Glutamatergic neuron (in vitro differentiated cells): ENCODE data around the gene CCR5. TPM values are rescaled to one million over a fixed set of nuclear protein-coding genes. Genes with fewer than 3 reads are reported as not detected.

Experiments
- DNase-seq: peaks from one replicate; pipeline ENCODE4 v3.0.0; 2022
- H3K27ac Mint-ChIP-seq: one replicate; pipeline ENCODE4 v1.8.0; 2020; ENCODE audit warnings: mild to moderate bottlenecking, mixed read lengths, inconsistent platforms; ENCODE audit not compliant: unreplicated experiment
- H3K27me3 Mint-ChIP-seq: one replicate; pipeline ENCODE4 v1.8.0; 2020; ENCODE audit warnings: mild to moderate bottlenecking, moderate library complexity, mixed read lengths, inconsistent platforms; ENCODE audit not compliant: unreplicated experiment
- H3K36me3 Mint-ChIP-seq: one replicate; pipeline ENCODE4 v1.8.0; 2020; ENCODE audit warnings: mild to moderate bottlenecking, mixed read lengths, inconsistent platforms; ENCODE audit not compliant: unreplicated experiment
- H3K4me1 Mint-ChIP-seq: one replicate; pipeline ENCODE4 v1.8.0; 2020; ENCODE audit warnings: mild to moderate bottlenecking, low read depth, mixed read lengths, inconsistent platforms; ENCODE audit not compliant: unreplicated experiment
- H3K4me3 Mint-ChIP-seq: one replicate; pipeline ENCODE4 v1.8.0; 2020; ENCODE audit warnings: mild to moderate bottlenecking, mixed read lengths, inconsistent platforms; ENCODE audit not compliant: unreplicated experiment
- H3K9me3 Mint-ChIP-seq: one replicate; pipeline ENCODE4 v1.8.0; 2020; ENCODE audit warnings: mild to moderate bottlenecking, moderate library complexity, mixed read lengths, inconsistent platforms; ENCODE audit not compliant: unreplicated experiment
- CTCF ChIP-seq: fragments of 200-600 bp; sonication (generic); IDR thresholded peaks from one replicate; pipeline ENCODE4 v1.5.0; 2021; ENCODE audit not compliant: partially characterized antibody, unreplicated experiment
- total RNA-seq: library from RNA; stranded (reverse); fragmentation: NEBNext Ultra II Directional; extraction: Animal tissue kit (Norgen Biotek cat#: 25700); gene quantifications from one replicate; pipeline ENCODE4 v1.2.1, GENCODE V29; 2021; ENCODE audit not compliant: unreplicated experiment

CCR5 gene
- total RNA-seq, 1 donor from 2014 or later, result not detected

GRCh38 chr3:46378426-46378942, 7.7 kb downstream of the CCR5 start:
- Mint-ChIP-seq H3K9me3 (no peaks in the 10 kb centered on the region), H3K4me3 (no peak overlapping the region), H3K27me3 (peaks cover 3% of the 10 kb centered on the region), H3K36me3 (no peaks in the 10 kb centered on the region), H3K27ac (no peak overlapping the region), H3K4me1 (no peaks in the 10 kb centered on the region)
- peak; percentile 79 for DNase-seq
- peak; percentile 59 for TF ChIP-seq CTCF

GRCh38 chr3:46380471-46381221, 9.9 kb downstream of the CCR5 start:
- no peak for DNase-seq
- H3K9me3 Mint-ChIP-seq, result no peaks in the 10 kb centered on the region
- no peaks in the 10 kb centered on the region for H3K36me3 Mint-ChIP-seq
- H3K4me3 Mint-ChIP-seq, result no peak overlapping the region
- H3K27ac Mint-ChIP-seq, result no peak overlapping the region
- no peak for TF ChIP-seq CTCF
- no peaks in the 10 kb centered on the region for H3K4me1 Mint-ChIP-seq
- H3K27me3 Mint-ChIP-seq, result no peaks in the 10 kb centered on the region

- Mint-ChIP-seq H3K9me3 (no peaks in the 10 kb centered on the region), H3K27me3 (no peaks in the 10 kb centered on the region), H3K4me3 (no peak overlapping the region), H3K36me3 (no peaks in the 10 kb centered on the region), H3K4me1 (no peaks in the 10 kb centered on the region), H3K27ac (no peak overlapping the region)
- no peak for DNase-seq
- TF ChIP-seq CTCF, result no peak
These were observed 10.9 kb downstream of the CCR5 start for GRCh38 chr3:46381625-46382024.

- no peak for TF ChIP-seq CTCF
- H3K4me3 Mint-ChIP-seq, result no peak overlapping the region
- no peaks in the 10 kb centered on the region for H3K27me3 Mint-ChIP-seq
- H3K27ac Mint-ChIP-seq, result no peak overlapping the region
- DNase-seq, result no peak
- no peaks in the 10 kb centered on the region for H3K36me3 Mint-ChIP-seq
- no peaks in the 10 kb centered on the region for H3K4me1 Mint-ChIP-seq
- no peaks in the 10 kb centered on the region for H3K9me3 Mint-ChIP-seq
These were observed 12.6 kb downstream of the CCR5 start for GRCh38 chr3:46383211-46383950.

- no peak for TF ChIP-seq CTCF
- H3K27me3 Mint-ChIP-seq, result no peaks in the 10 kb centered on the region
- H3K4me3 Mint-ChIP-seq, result no peak overlapping the region
- H3K9me3 Mint-ChIP-seq, result no peaks in the 10 kb centered on the region
- no peak overlapping the region for H3K27ac Mint-ChIP-seq
- no peaks in the 10 kb centered on the region for H3K4me1 Mint-ChIP-seq
- no peaks in the 10 kb centered on the region for H3K36me3 Mint-ChIP-seq
- DNase-seq, result no peak
These were observed 13.2 kb downstream of the CCR5 start for GRCh38 chr3:46383951-46384330.
